Measurements from ENCODE around the gene SMIM15. TPM values are rescaled to one million over a fixed set of nuclear protein-coding genes. Genes with fewer than 3 reads are reported as not detected.

SMIM15 gene
- total and polyA plus RNA-seq, 2 of the 4 experiments (the other 2 are of a cell fraction), result 49.7 to 94.3 TPM

GRCh38 chr5:61202213-61202612, 39.9 kb upstream of the SMIM15 start:
- Histone ChIP-seq H3K4me1 (ENCODE audit: control insufficient read depth, insufficient read depth, low read length) (peaks cover 2% of the 10 kb centered on the region; the same call in 1 of the 2 replicates), H4K5ac (ENCODE audit: low read depth, low read length) (no peak overlapping the region), H4K8ac (ENCODE audit: low read depth in 2 of 2, low read length in 2 of 2) (no peak overlapping the region), H2BK20ac (ENCODE audit: low read depth, low read length) (no peak overlapping the region), H3K18ac (ENCODE audit: low read depth, low read length) (no peak overlapping the region), H2AK9ac (replicated peaks; ENCODE audit: low read depth, low read length, poor library complexity) (no peak overlapping the region), H3K79me1 (ENCODE audit: low read depth in 1 of 2, low read length in 2 of 2) (no peaks in the 10 kb centered on the region), H4K91ac (ENCODE audit: insufficient read depth, low read depth, low read length) (no peak overlapping the region), H2AK5ac (ENCODE audit: low read depth, low read length) (no peak overlapping the region), H3K14ac (replicated peaks; ENCODE audit: low read depth, low read length) (no peak overlapping the region), H2AFZ (replicated peaks; ENCODE audit: low read length, poor library complexity) (no peak overlapping the region), H2BK120ac (ENCODE audit: low read depth, low read length) (no peak overlapping the region), H3K4me2 (ENCODE audit: low read depth, low read length) (no peak overlapping the region), H4K20me1 (ENCODE audit: insufficient read depth, low read length) (no peaks in the 10 kb centered on the region), H3K9ac (ENCODE audit: low read depth, low read length) (no peak overlapping the region), H3K9me3 (ENCODE audit: control insufficient read depth, insufficient read depth, low read length) (no peaks in the 10 kb centered on the region; the same call in 1 of the 2 replicates), H3K27me3 (ENCODE audit: control insufficient read depth, insufficient read depth, low read length) (no peaks in the 10 kb centered on the region), H2BK15ac (ENCODE audit: low read depth, low read length) (no peak overlapping the region), H3K56ac (ENCODE audit: extremely low read depth, insufficient read depth, low read length) (no peak overlapping the region), H3K9me1 (ENCODE audit: insufficient read depth, low read length) (0 out of 2 replicates have a peak, but pooled peaks cover 4% of the 10 kb centered on the region), H3K36me3 (ENCODE audit: control insufficient read depth, insufficient read depth, low read length) (no peaks in the 10 kb centered on the region), H3K4me3 (ENCODE audit: insufficient read depth, low read depth, low read length) (no peak overlapping the region), H3K23ac (ENCODE audit: low read depth, low read length) (no peak overlapping the region), H3K4ac (ENCODE audit: low read depth, low read length) (no peak overlapping the region), H3K27ac (ENCODE audit: insufficient read depth, low read length) (no peak overlapping the region), H2BK5ac (ENCODE audit: low read depth, low read length, poor library complexity, severe bottlenecking) (no peak overlapping the region)
- intact Hi-C loops (cut with micrococcal nuclease), result loop anchor here (5.0 kb wide), 1 partner anchor 55 kb away; no protein-coding TSS in a partner anchor
- no TSS peak for BruUV-seq (replicated peaks)
- CTCF ChIA-PET, result interaction anchor here (0.6 kb wide), 1 partner anchor 112 kb away, joined by 6 read pairs; no protein-coding TSS in a partner anchor
- peak; percentile 38; the same call in 1 of the 2 replicates for TF ChIP-seq CEBPB (IDR thresholded peaks at IDR 0.05; ENCODE audit: low read depth, low read length)
- TF ChIP-seq ELK1 (IDR thresholded peaks at IDR 0.05; ENCODE audit: borderline replicate concordance, low read depth, low read length), result no peak
- in situ Hi-C loops (cut with MboI; ENCODE audit: low sequenced_read_pairs), result no loop called here
- POLR2A ChIA-PET (ENCODE audit: unreplicated experiment), result no interaction called here
- WGBS, 2 experiments (ENCODE audit: extremely low coverage in 2 of 2, insufficient read length in 1 of 2), result no CpG with 5 or more reads among the region's 2 CpGs
- peak; percentile 66 for DNase-seq
- dilution Hi-C loops (cut with HindIII; ENCODE audit: low sequenced_read_pairs, unreplicated experiment), result no loop called here
- ATAC-seq (ENCODE audit: low read depth), result peak; percentile 77
